Keratinocyte (primary cell): ENCODE results near the gene ASIC1. TPM values are rescaled to one million over a fixed set of nuclear protein-coding genes. Genes with fewer than 3 reads are reported as not detected.

Source experiments
- DNase-seq: peaks from one replicate; pipeline ENCODE4 v3.0.0-alpha.2; 2011; ENCODE audit warnings: low read depth, missing footprints, low spot score
- FAIRE-seq: peaks from 2 replicates; lab custom pipeline; 2011; peaks lifted over from hg19 to GRCh38; lab: Jason Lieb, UNC
- H2AFZ ChIP-seq: 2 replicates; pipeline ENCODE4 v1.6.0; 2012; ENCODE audit warnings: low read length, control low read depth, inconsistent platforms; ENCODE audit not compliant: control insufficient read depth
- H3K27ac ChIP-seq: 2 replicates; pipeline ENCODE4 v1.5.1; 2011; ENCODE audit warnings: low read length; ENCODE audit not compliant: control insufficient read depth, insufficient read depth
- H3K27me3 ChIP-seq: 3 replicates; pipeline ENCODE4 v1.6.0; 2011; ENCODE audit warnings: low read length; ENCODE audit not compliant: control insufficient read depth, insufficient read depth; ENCODE audit errors: extremely low read depth
- H3K36me3 ChIP-seq, 2 experiments: 2 replicates in 1 of 2; 3 replicates in 1 of 2; pipeline ENCODE4 v1.5.1; 2011; ENCODE audit warnings: low read length in 2 of 2, mild to moderate bottlenecking in 1 of 2; ENCODE audit not compliant: control insufficient read depth in 2 of 2, insufficient read depth in 2 of 2; ENCODE audit errors: extremely low read depth in 1 of 2
- H3K4me1 ChIP-seq: 3 replicates; pipeline ENCODE4 v1.5.1; 2011; ENCODE audit warnings: low read length; ENCODE audit not compliant: control insufficient read depth, insufficient read depth; ENCODE audit errors: extremely low read depth
- H3K4me2 ChIP-seq: 3 replicates; pipeline ENCODE4 v1.6.0; 2011; ENCODE audit warnings: low read depth, low read length; ENCODE audit not compliant: control insufficient read depth, insufficient read depth; ENCODE audit errors: extremely low read depth
- H3K4me3 ChIP-seq, 3 experiments: fragments of 200-600 bp in 1 of 3; sonication (generic) in 1 of 3; 2 replicates in 2 of 3; 3 replicates in 1 of 3; pipeline ENCODE4 v1.5.1; 2011 to 2016; ENCODE audit warnings: low read length in 3 of 3, mild to moderate bottlenecking in 3 of 3, control low read depth in 2 of 3, inconsistent platforms in 1 of 3, low read depth in 1 of 3, mixed read lengths in 1 of 3, mixed run types in 1 of 3, moderate library complexity in 1 of 3; ENCODE audit not compliant: control insufficient read depth in 2 of 3, insufficient read depth in 2 of 3; ENCODE audit errors: extremely low read depth in 1 of 3
- H3K79me2 ChIP-seq: 2 replicates; pipeline ENCODE4 v1.6.0; 2012; ENCODE audit warnings: low read length; ENCODE audit not compliant: control insufficient read depth, insufficient read depth
- H3K9ac ChIP-seq: 3 replicates; pipeline ENCODE4 v1.6.0; 2011; ENCODE audit warnings: low read length; ENCODE audit not compliant: control insufficient read depth, insufficient read depth; ENCODE audit errors: extremely low read depth
- H3K9me1 ChIP-seq: 3 replicates; pipeline ENCODE4 v1.6.0; 2011; ENCODE audit warnings: low read length; ENCODE audit not compliant: control insufficient read depth, insufficient read depth; ENCODE audit errors: extremely low read depth
- H3K9me3 ChIP-seq: 2 replicates; pipeline ENCODE4 v1.5.1; 2012; ENCODE audit warnings: low read depth, low read length; ENCODE audit not compliant: control insufficient read depth
- H4K20me1 ChIP-seq: 3 replicates; pipeline ENCODE4 v1.6.0; 2011; ENCODE audit warnings: low read length; ENCODE audit not compliant: control insufficient read depth, insufficient read depth; ENCODE audit errors: extremely low read depth
- CTCF ChIP-seq, 3 experiments: IDR thresholded peaks in 1 of 3; conservative IDR thresholded peaks in 1 of 3; optimal IDR thresholded peaks in 1 of 3; 2 replicates in 2 of 3; 3 replicates in 1 of 3; pipeline versions ENCODE3 to v1.5.1; 2011; ENCODE audit warnings: low read length in 3 of 3, mild to moderate bottlenecking in 3 of 3, moderate library complexity in 2 of 3, control low read depth in 1 of 3, inconsistent platforms in 1 of 3; ENCODE audit not compliant: insufficient read depth in 2 of 3; ENCODE audit errors: extremely low read depth in 1 of 3
- EZH2 ChIP-seq: IDR thresholded peaks from one replicate; pipeline ENCODE4 v1.6.1; 2012; ENCODE audit warnings: inconsistent platforms, mild to moderate bottlenecking, low read length, moderate library complexity
- dilution Hi-C: fragments of 300-500 bp; cut with MboI; formaldehyde crosslinking; loops from one replicate; pipeline ENCODE4 v1.7.0; 2020; ENCODE audit warnings: low sequenced_read_pairs; ENCODE audit not compliant: extremely low pct_ligation_motif_present
- polyA plus RNA-seq, 5 experiments: library from polyadenylated mRNA; depleted of rRNA in 3 of 5; stranded (reverse) in 3 of 5; stranded (forward) in 1 of 5; unstranded in 1 of 5; fragments of >200 nt; gene quantifications; 1 replicate in 1 of 5; 2 replicates in 3 of 5; 3 replicates in 1 of 5; pipeline versions ENCODE4 v1.2.1 to v1.2.3, GENCODE V29; 2011 to 2012; ENCODE audit warnings: missing spikeins in 2 of 5, low read depth in 1 of 5, low replicate concordance in 1 of 5

The ASIC1 gene
- polyA plus RNA-seq, 1 donor (not counting 4 experiments of a cell fraction or from before 2014, with no cell fraction given), result 5.7 TPM

- Histone ChIP-seq H3K9me3 (no peaks in the 10 kb centered on the region), H2AFZ (no peak overlapping the region)
Observed at GRCh38 chr12:50075808-50076170, 18.4 kb downstream of the ASIC1 start.

GRCh38 chr12:50077099-50077498 is 19.7 kb downstream of the ASIC1 start:
- Histone ChIP-seq H3K36me3 (no peaks in the 10 kb centered on the region), H3K4me2 (no peak overlapping the region), H2AFZ (no peak overlapping the region), H3K27ac (no peak overlapping the region), H3K79me2 (no peaks in the 10 kb centered on the region), H4K20me1 (no peaks in the 10 kb centered on the region), H3K4me1 (peaks cover 3% of the 10 kb centered on the region), H3K27me3 (no peaks in the 10 kb centered on the region), H3K9ac (no peak overlapping the region), H3K9me1 (no peaks in the 10 kb centered on the region), H3K4me3 (no peak overlapping the region), H3K9me3 (no peaks in the 10 kb centered on the region)
- FAIRE-seq, result no peak
- DNase-seq, result no peak
- TF ChIP-seq CTCF (optimal IDR thresholded peaks at IDR 0.05 in 1 of 3, IDR thresholded peaks at IDR 0.05 in 1 of 3, conservative IDR thresholded peaks at IDR 0.05 in 1 of 3; ENCODE audit: extremely low read depth in 1 of 3, insufficient read depth in 2 of 3, low read length in 3 of 3) (no peak), EZH2 (no peak)
- dilution Hi-C loops, result no loop called here

More at GRCh38 chr12:50075808-50076170, 18.4 kb downstream of the ASIC1 start:
- Histone ChIP-seq H3K79me2 (no peaks in the 10 kb centered on the region), H3K36me3 (no peaks in the 10 kb centered on the region), H3K27ac (no peak overlapping the region), H3K4me3 (no peak overlapping the region), H3K27me3 (no peaks in the 10 kb centered on the region), H3K9me1 (no peaks in the 10 kb centered on the region), H4K20me1 (no peaks in the 10 kb centered on the region), H3K4me2 (no peak overlapping the region), H3K4me1 (peaks cover 4% of the 10 kb centered on the region), H3K9ac (no peak overlapping the region)
- dilution Hi-C loops, result no loop called here
- DNase-seq (no peak), FAIRE-seq (no peak)
- TF ChIP-seq CTCF (optimal IDR thresholded peaks at IDR 0.05 in 1 of 3, IDR thresholded peaks at IDR 0.05 in 1 of 3, conservative IDR thresholded peaks at IDR 0.05 in 1 of 3; ENCODE audit: extremely low read depth in 1 of 3, insufficient read depth in 2 of 3, low read length in 3 of 3), result no peak
- no peak for TF ChIP-seq EZH2
